Prostate gland (tissue), 2 donors: ENCODE data around the gene SMIM44. TPM values are rescaled to one million over a fixed set of nuclear protein-coding genes. Genes with fewer than 3 reads are reported as not detected.

Experiments used
- DNase-seq: peaks from one replicate; pipeline ENCODE4 v3.0.0-alpha.2; 2019; ENCODE audit warnings: low spot score
- H3K27ac ChIP-seq, 2 donors: fragments of 200-600 bp; sonication (generic); 2 replicates each; pipeline ENCODE4 v1.5.1; 2017 to 2019
- H3K27me3 ChIP-seq: fragments of 200-600 bp; sonication (generic); replicated peaks from 2 replicates; pipeline ENCODE4 v1.5.1; 2019; ENCODE audit not compliant: insufficient read depth
- H3K36me3 ChIP-seq, 2 donors: fragments of 200-600 bp; sonication (generic); 1 replicate in 1 of 2; 2 replicates in 1 of 2; pipeline versions ENCODE4 v1.5.1 to v1.8.1; 2017 to 2019
- H3K4me1 ChIP-seq: fragments of 200-600 bp; sonication (generic); replicated peaks from 2 replicates; pipeline ENCODE4 v1.5.1; 2019
- H3K4me3 ChIP-seq, 2 donors: fragments of 200-600 bp; sonication (generic); 2 replicates each; pipeline ENCODE4 v1.5.1; 2017 to 2019
- H3K9me3 ChIP-seq: fragments of 200-600 bp; sonication (generic); 2 replicates; pipeline ENCODE4 v1.5.1; 2017
- POLR2A ChIP-seq: fragments of 450-650 bp; IDR thresholded peaks from one replicate; pipeline ENCODE4 v1.6.1; 2016; ENCODE audit warnings: antibody characterized with exemption, mild to moderate bottlenecking
- POLR2AphosphoS5 ChIP-seq: sonication (generic); formaldehyde crosslinking; IDR thresholded peaks from one replicate; pipeline ENCODE4 v1.6.1; 2017; ENCODE audit warnings: antibody characterized with exemption
- WGBS: methylation state at CpG from one replicate; pipeline ENCODE4 v1.1.5; 2018; 5-methylcytosine and 5-hydroxymethylcytosine counted together
- intact Hi-C: fragments of 100-400 bp; cut with DNase I; formaldehyde crosslinking; loops from one replicate; pipeline ENCODE4 v1.14.2; 2022
- total RNA-seq, 2 donors: library from RNA; depleted of rRNA; stranded (reverse); fragments of >200 nt; gene quantifications; one replicate each; pipeline ENCODE4 v1.1.0, GENCODE V29; 2016
- TF ChIP-seq, protein P1 (sequence below), 4 experiments: fragments of 200-600 bp in 2 of 4; fragments of 450-650 bp in 2 of 4; sonication (generic) in 2 of 4; IDR thresholded peaks; 1 replicate in 3 of 4; 2 replicates in 1 of 4; pipeline ENCODE4 v1.5.1; 2016 to 2019; ENCODE audit warnings: antibody characterized with exemption in 4 of 4, mild to moderate bottlenecking in 2 of 4, moderate library complexity in 2 of 4

Gene SMIM44
- total RNA-seq, 2 donors from 2014 or later, result 1.7 TPM; not detected in 1

DNA sequence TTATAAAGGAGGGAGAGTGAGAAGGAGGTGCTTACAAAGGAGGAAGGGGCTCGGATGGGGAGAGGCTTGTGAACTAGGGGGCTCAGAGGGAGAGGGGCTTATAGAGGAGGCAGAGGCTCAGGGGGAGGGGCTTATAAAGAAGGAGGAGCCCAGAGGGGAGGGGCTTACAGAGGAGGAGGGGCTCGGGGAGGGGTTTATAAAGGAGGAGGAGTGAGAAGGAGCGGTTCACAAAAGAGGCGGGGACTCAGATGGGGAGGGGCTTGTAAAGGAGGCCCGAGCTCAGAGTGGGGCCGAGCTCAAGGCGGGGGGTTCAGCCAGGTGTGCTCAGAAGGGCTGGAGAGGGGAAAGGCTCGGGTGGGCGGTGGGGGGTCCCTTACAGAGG, 3.4 kb downstream of the SMIM44 start:
- no peaks in the 10 kb centered on the region for H3K9me3 ChIP-seq

DNA sequence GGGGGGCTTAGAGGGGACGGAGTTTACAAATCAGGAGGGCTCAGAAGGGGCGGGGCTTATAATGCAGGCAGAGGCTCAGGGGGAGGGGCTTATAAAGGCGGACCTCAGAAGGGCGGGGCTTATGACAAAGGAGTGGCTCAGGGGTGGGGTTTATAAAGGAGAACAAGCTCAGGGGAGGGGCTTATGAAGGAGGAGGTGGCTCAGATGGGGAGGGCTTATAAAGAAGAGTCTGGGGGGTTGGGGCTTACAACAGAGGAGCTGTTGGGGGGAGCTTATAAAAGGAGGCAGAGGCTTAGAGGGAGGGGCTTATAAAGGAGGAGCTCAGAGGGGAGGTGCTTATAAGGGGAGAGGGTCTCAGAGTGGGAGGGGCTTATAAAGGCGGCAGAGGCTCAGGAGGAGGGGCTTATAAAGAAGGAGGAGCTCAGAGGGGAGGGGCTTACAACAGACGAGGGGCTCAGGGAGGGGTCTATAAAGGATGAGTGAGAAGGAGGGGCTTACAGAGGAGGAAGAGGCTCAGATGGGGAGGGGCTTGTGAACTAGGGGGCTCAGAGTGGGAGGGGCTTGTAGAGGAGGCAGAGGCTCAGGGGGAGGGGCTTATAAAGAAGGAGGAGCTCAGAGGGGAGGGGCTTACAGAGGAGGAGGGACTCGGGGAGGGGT, 3.9 kb downstream of the SMIM44 start:
- Histone ChIP-seq H3K4me1 (no peaks in the 10 kb centered on the region), H3K9me3 (no peaks in the 10 kb centered on the region), H3K4me3 (no peak overlapping the region), H3K27me3 (no peaks in the 10 kb centered on the region), H3K27ac (no peak overlapping the region), H3K36me3 (no peaks in the 10 kb centered on the region)
- DNase-seq, result no peak
- no peak for TF ChIP-seq POLR2A
- intact Hi-C loops, result no loop called here
- 52% methylated on average over 7 of the region's 7 CpGs for WGBS

More for the DNA sequence above, 3.4 kb downstream of the SMIM44 start:
- Histone ChIP-seq H3K36me3 (no peaks in the 10 kb centered on the region), H3K27ac (no peak overlapping the region), H3K27me3 (no peaks in the 10 kb centered on the region), H3K4me3 (no peak overlapping the region), H3K4me1 (no peaks in the 10 kb centered on the region)
- DNase-seq, result no peak
- WGBS, result 36% methylated on average over 9 of the region's 9 CpGs
- TF ChIP-seq POLR2AphosphoS5, result no peak
- TF ChIP-seq, protein P1, sequence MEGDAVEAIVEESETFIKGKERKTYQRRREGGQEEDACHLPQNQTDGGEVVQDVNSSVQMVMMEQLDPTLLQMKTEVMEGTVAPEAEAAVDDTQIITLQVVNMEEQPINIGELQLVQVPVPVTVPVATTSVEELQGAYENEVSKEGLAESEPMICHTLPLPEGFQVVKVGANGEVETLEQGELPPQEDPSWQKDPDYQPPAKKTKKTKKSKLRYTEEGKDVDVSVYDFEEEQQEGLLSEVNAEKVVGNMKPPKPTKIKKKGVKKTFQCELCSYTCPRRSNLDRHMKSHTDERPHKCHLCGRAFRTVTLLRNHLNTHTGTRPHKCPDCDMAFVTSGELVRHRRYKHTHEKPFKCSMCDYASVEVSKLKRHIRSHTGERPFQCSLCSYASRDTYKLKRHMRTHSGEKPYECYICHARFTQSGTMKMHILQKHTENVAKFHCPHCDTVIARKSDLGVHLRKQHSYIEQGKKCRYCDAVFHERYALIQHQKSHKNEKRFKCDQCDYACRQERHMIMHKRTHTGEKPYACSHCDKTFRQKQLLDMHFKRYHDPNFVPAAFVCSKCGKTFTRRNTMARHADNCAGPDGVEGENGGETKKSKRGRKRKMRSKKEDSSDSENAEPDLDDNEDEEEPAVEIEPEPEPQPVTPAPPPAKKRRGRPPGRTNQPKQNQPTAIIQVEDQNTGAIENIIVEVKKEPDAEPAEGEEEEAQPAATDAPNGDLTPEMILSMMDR (IDR thresholded peaks at IDR 0.05), result no peak
- no peak for TF ChIP-seq POLR2A
- intact Hi-C loops, result no loop called here

DNA sequence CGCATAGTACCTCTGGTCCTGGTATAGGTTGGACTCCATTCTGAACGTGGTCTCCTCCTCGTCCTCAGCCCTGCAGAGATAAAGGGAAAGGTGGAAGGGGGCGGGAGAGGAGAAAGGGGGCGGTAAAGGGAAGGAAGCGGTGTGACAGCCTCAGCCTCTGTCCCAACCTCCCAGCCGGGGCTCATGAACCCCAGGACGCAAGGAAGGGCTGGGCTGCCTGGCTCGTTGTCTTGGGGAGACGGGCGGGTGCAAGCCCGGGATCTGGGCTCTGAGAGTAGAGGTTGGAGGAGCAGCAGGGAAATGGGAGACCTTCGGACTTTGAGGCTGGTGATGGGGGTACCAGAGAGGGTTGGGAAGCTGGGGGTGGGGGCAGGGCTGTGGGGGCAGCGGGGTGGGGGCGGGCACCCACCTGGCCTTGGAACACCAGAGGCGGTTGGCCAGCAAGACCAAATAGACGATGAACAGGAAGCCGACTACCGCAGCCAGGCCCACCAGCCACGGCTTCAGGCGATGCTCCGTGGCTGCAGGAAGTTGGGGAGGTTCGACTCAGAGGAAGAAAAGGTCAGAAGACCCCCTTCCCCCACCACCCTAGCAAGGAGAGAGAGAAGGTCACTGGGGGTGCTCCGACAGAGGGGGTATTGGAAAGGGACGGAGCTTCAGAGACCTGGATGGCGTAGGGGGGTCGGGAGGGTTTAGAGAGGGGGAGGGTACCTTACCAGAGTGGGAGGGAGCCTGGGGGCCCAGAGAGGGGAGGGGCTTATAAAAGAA, 4.6 kb downstream of the SMIM44 start:
- intact Hi-C loops, result no loop called here
- Histone ChIP-seq H3K27ac (no peak overlapping the region), H3K27me3 (no peaks in the 10 kb centered on the region), H3K4me3 (no peak overlapping the region), H3K4me1 (no peaks in the 10 kb centered on the region), H3K9me3 (no peaks in the 10 kb centered on the region), H3K36me3 (no peaks in the 10 kb centered on the region)
- WGBS, result 40% methylated on average over 25 of the region's 27 CpGs
- no peak for DNase-seq
- TF ChIP-seq POLR2AphosphoS5 (no peak), POLR2A (no peak)
- TF ChIP-seq, protein P1 (IDR thresholded peaks at IDR 0.05), result no peak

DNA sequence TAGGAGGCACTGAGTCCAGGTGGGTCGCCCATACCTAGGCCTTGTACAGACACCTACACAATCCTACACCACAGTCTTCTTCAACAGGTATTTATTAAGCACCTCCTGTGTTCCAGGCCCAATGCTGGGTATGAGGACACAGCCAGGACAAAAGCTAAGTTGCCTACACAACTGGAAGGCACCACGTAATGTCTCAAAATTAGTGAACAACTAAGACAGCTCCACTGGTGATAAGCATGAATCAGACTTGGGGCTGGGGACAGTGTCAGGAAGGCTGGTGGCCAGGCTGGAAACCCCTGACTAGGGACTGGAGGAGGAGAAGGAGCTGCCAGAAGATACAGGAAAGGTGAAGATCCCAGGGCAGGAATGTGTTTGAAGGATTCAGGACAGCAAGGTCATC, 5.3 kb downstream of the SMIM44 start:
- intact Hi-C loops, result no loop called here

DNA sequence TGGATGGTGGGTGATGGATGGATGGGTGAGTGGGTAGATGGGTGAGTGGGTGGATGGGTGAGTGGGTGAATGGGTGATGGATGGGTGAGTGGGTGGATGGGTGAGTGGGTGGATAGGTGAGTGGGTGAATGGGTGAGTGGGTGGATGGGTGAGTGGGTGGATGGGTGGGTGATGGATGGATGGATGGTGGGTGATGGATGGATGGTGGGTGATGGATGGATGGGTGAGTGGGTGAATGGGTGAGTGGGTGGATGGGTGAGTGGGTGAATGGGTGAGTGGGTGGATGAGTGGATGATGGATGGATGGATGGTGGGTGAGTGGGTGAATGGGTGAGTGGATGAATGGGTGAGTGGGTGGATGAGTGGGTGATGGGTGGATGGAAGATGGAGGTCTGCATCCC, 5.7 kb downstream of the SMIM44 start:
- no peaks in the 10 kb centered on the region for H3K9me3 ChIP-seq
- H3K27me3 ChIP-seq, result no peaks in the 10 kb centered on the region
- no peak overlapping the region for H3K27ac ChIP-seq
- no peaks in the 10 kb centered on the region for H3K36me3 ChIP-seq
- H3K4me3 ChIP-seq, result no peak overlapping the region
- intact Hi-C loops, result no loop called here
- TF ChIP-seq, protein P1 (IDR thresholded peaks at IDR 0.05), result no peak
- no peaks in the 10 kb centered on the region for H3K4me1 ChIP-seq
- no peak for DNase-seq

More for the DNA sequence above, 5.3 kb downstream of the SMIM44 start:
- no peak for TF ChIP-seq POLR2A
- TF ChIP-seq, protein P1 (IDR thresholded peaks at IDR 0.05), result no peak
- TF ChIP-seq POLR2AphosphoS5, result no peak
- H3K27me3 ChIP-seq, result no peaks in the 10 kb centered on the region
- H3K36me3 ChIP-seq, result no peaks in the 10 kb centered on the region
- H3K9me3 ChIP-seq, result no peaks in the 10 kb centered on the region
- DNase-seq, result no peak
- H3K27ac ChIP-seq, result no peak overlapping the region
- WGBS, result 87% methylated on average over 2 of the region's 2 CpGs
- no peaks in the 10 kb centered on the region for H3K4me1 ChIP-seq
- H3K4me3 ChIP-seq, result no peak overlapping the region
